HPDE6-E6E7 (cell line): ENCODE results near the gene VWCE.
"Not testable (repeated sequence)": the region's sequence is repeated elsewhere in the genome, so short reads cannot be mapped to it uniquely, and the experiment has no call there.

ENCODE experiments used
- DNase-seq: peaks from one replicate; pipeline ENCODE4 v3.0.0; 2011; ENCODE audit warnings: missing footprints; ENCODE audit errors: extremely low spot score

The VWCE gene

GRCh38 chr11:61211327-61211952 lies 83.7 kb downstream of the VWCE start:
- DNase-seq: not testable (repeated sequence)

DNA sequence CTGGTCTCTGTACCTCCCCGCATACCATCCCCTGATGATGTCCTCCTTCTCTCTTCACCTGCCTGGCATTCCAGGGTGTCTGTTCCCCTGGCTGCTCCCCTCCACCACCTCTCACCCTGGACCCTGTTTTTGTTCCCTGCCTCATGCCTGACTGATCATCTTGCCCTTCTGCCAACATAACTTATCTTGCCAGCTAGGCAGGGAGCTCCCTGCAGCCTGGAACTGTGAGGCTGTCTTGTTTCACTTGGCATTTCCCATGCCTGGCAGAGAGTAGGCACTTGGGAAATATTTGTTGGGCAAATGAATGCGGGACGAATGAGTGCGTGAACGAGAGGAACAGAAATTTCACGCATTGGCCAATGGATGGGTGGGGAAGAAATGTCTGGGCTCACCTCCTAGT lies 84.5 kb downstream of the VWCE start:
- not testable (repeated sequence) for DNase-seq
